HepG2 (cell line): ENCODE measurements around the gene CENPM. TPM values are rescaled to one million over a fixed set of nuclear protein-coding genes. Genes with fewer than 3 reads are reported as not detected.

ENCODE experiments used
- ATAC-seq: fragments of 200-7000 bp; cut with Tn5 transposase; 3 replicates; pipeline ENCODE4 v1.9.1; 2020; ENCODE audit warnings: mild to moderate bottlenecking, moderate library complexity
- BruUV-seq: library from RNA; stranded (reverse); fragments of 400-500 nt; replicated peaks from 2 replicates; lab custom pipeline; 2021; lab: Mats Ljungman, UMichigan
- CTCF ChIA-PET: fragments of 300-600 bp; formaldehyde crosslinking; extraction: SDS; loops from one replicate; lab custom pipeline; 2021; ENCODE audit warnings: low total read pairs, inconsistent platforms, low intra/inter-chr PET ratio; lab: Yijun Ruan, JAX
- POLR2A ChIA-PET: fragments of 350-600 bp; sonication (Branson Sonifier 250); formaldehyde crosslinking; loops from one replicate; lab custom pipeline; 2020; ENCODE audit warnings: antibody characterized with exemption, inconsistent platforms; lab: Yijun Ruan, JAX
- DNase-seq: peaks from one replicate; pipeline ENCODE4 v3.0.0-alpha.2; 2015; ENCODE audit warnings: low spot score
- FAIRE-seq: peaks from 3 replicates; lab custom pipeline; 2011; peaks lifted over from hg19 to GRCh38; lab: Jason Lieb, UNC
- H2AFZ ChIP-seq: one replicate; pipeline ENCODE4 v1.6.1; 2011; ENCODE audit warnings: low read length, inconsistent platforms
- H3K27ac ChIP-seq: fragments of 300-600 bp; 3 replicates; pipeline ENCODE4 v1.8.0; 2011; ENCODE audit warnings: mixed run types, mild to moderate bottlenecking, mixed read lengths, low read length, inconsistent platforms; ENCODE audit not compliant: insufficient read depth; ENCODE audit errors: extremely low read length
- H3K27me3 ChIP-seq, 2 experiments: fragments of 200-600 bp in 1 of 2; 2 replicates in 1 of 2; 3 replicates in 1 of 2; pipeline versions ENCODE4 v1.6.0 to v1.8.0; 2011; ENCODE audit warnings: low read length in 2 of 2, mild to moderate bottlenecking in 2 of 2, moderate library complexity in 2 of 2, inconsistent platforms in 1 of 2; ENCODE audit not compliant: insufficient read depth in 2 of 2, control insufficient read depth in 1 of 2
- H3K36me3 ChIP-seq, 2 experiments: fragments of 200-600 bp in 1 of 2; replicated peaks in 1 of 2; 2 replicates in 1 of 2; 3 replicates in 1 of 2; pipeline versions ENCODE4 v1.5.1 to v1.8.0; 2011; ENCODE audit warnings: low read length in 2 of 2, inconsistent platforms in 1 of 2; ENCODE audit not compliant: insufficient read depth in 2 of 2, control insufficient read depth in 1 of 2
- H3K4me1 ChIP-seq: 2 replicates; pipeline ENCODE4 v1.5.1; 2012; ENCODE audit warnings: low read length, inconsistent platforms; ENCODE audit not compliant: insufficient read depth
- H3K4me2 ChIP-seq: 2 replicates; pipeline ENCODE4 v1.6.0; 2011; ENCODE audit warnings: low read depth, low read length, inconsistent platforms
- H3K4me3 ChIP-seq, 3 experiments: fragments of 200-600 bp in 1 of 3; sonication (generic), shearing (Covaris generic) in 1 of 3; replicated peaks in 1 of 3; 2 replicates each; pipeline ENCODE4 v1.5.1; 2011 to 2016; ENCODE audit warnings: low read length in 3 of 3, inconsistent platforms in 2 of 3, low read depth in 2 of 3, mild to moderate bottlenecking in 2 of 3, control low read depth in 1 of 3, mixed read lengths in 1 of 3; ENCODE audit not compliant: insufficient read depth in 1 of 3
- H3K79me2 ChIP-seq: one replicate; pipeline ENCODE4 v1.6.1; 2011; ENCODE audit warnings: low read length, inconsistent platforms; ENCODE audit not compliant: insufficient read depth
- H3K9ac ChIP-seq: 2 replicates; pipeline ENCODE4 v1.6.0; 2011; ENCODE audit warnings: mild to moderate bottlenecking, low read depth, low read length, inconsistent platforms; ENCODE audit not compliant: insufficient read depth
- H3K9me3 ChIP-seq: 2 replicates; pipeline ENCODE4 v1.5.1; 2012; ENCODE audit warnings: mild to moderate bottlenecking, low read length
- H4K20me1 ChIP-seq: 2 replicates; pipeline ENCODE4 v1.6.0; 2011; ENCODE audit warnings: inconsistent platforms, mild to moderate bottlenecking, low read length, moderate library complexity; ENCODE audit not compliant: insufficient read depth
- CSRNP2 ChIP-seq: sonication (generic); formaldehyde crosslinking; conservative IDR thresholded peaks from 2 replicates; pipeline ENCODE4 v1.8.0; 2022; ENCODE audit warnings: low read depth, missing genetic modification reagents
- EZH2 ChIP-seq: conservative IDR thresholded peaks from 2 replicates; pipeline ENCODE4 v1.6.1; 2012; ENCODE audit warnings: mild to moderate bottlenecking, low read depth, low read length, moderate library complexity
- RBM39 ChIP-seq: fragments of 200-400 bp; formaldehyde crosslinking; IDR thresholded peaks from one replicate; pipeline ENCODE4 v1.6.1; 2018; ENCODE audit warnings: antibody characterized with exemption, mild to moderate bottlenecking, low read depth, low read length; ENCODE audit not compliant: poor library complexity, severe bottlenecking
- SOX13 ChIP-seq, 3 experiments: fragments of 450-650 bp in 1 of 3; sonication (generic) in 1 of 3; formaldehyde crosslinking in 1 of 3; IDR thresholded peaks in 2 of 3; conservative IDR thresholded peaks in 1 of 3; 2 replicates each; pipeline versions ENCODE4 v1.5.0 to v1.6.1; 2016 to 2020; ENCODE audit warnings: antibody characterized with exemption in 1 of 3, mild to moderate bottlenecking in 1 of 3, missing compliant biosample characterization in 1 of 3, missing genetic modification reagents in 1 of 3, moderate library complexity in 1 of 3
- TCF7L2 ChIP-seq: IDR thresholded peaks from 2 replicates; pipeline ENCODE4 v1.6.1; 2011; ENCODE audit warnings: mild to moderate bottlenecking, low read depth, low read length, moderate library complexity
- TP53 ChIP-seq: sonication (generic); formaldehyde crosslinking; conservative IDR thresholded peaks from 2 replicates; pipeline ENCODE4 v1.4.0; 2020; ENCODE audit warnings: missing genetic modification reagents
- ZNF124 ChIP-seq: sonication (generic); formaldehyde crosslinking; IDR thresholded peaks from 2 replicates; pipeline ENCODE4 v1.4.0; 2020; ENCODE audit warnings: missing genetic modification reagents
- ZNF629 ChIP-seq: sonication (generic); formaldehyde crosslinking; conservative IDR thresholded peaks from 2 replicates; pipeline ENCODE4 v1.5.0; 2020; ENCODE audit warnings: missing genetic modification reagents
- WGBS: methylation state at CpG from one replicate; pipeline ENCODE4 v1.1.6; 2017; ENCODE audit warnings: low lambda C conversion rate; 5-methylcytosine and 5-hydroxymethylcytosine counted together
- in situ Hi-C: cut with HindIII; loops from 2 replicates; pipeline ENCODE4 v1.10.0; 2017; ENCODE audit warnings: low pct_unique_long_range_greater_than_20kb; ENCODE audit not compliant: extremely low pct_ligation_motif_present
- intact Hi-C: fragments of 100-400 bp; cut with micrococcal nuclease; formaldehyde crosslinking; loops from one replicate; pipeline ENCODE4 v1.10.0; 2022; ENCODE audit not compliant: unreplicated experiment
- polyA plus RNA-seq, 8 experiments: library from polyadenylated mRNA; depleted of rRNA in 3 of 8; stranded (reverse) in 7 of 8; unstranded in 1 of 8; fragments of >200 nt; fragmentation: Illumina TruSeq in 4 of 8; extraction: Trizol in 4 of 8; gene quantifications; 2 replicates each; pipeline versions ENCODE4 v1.2.1 to v1.2.3, GENCODE V29; 2011 to 2016; ENCODE audit warnings: low read depth in 4 of 8, missing spikeins in 1 of 8, mixed read lengths in 1 of 8; ENCODE audit not compliant: insufficient read depth in 1 of 8
- total RNA-seq, 5 experiments: library from RNA; depleted of rRNA; stranded (reverse); fragments of >200 nt; fragmentation: Illumina TruSeq; extraction: Trizol; gene quantifications; 2 replicates each; pipeline ENCODE4 v1.2.3, GENCODE V29; 2016; ENCODE audit warnings: low read depth in 1 of 5

CENPM gene
- total and polyA plus RNA-seq, 2 of the 13 experiments (the other 11 are each of a cell fraction or from before 2014, with no cell fraction given), result 11.2 to 37.3 TPM

GRCh38 chr22:41915035-41915785, 31.7 kb downstream of the CENPM start, which contains the start of gene SHISA8 (continued):
- TF ChIP-seq RBM39, result no peak
- TF ChIP-seq ZNF629 (CRISPR knock-in tag), result peak; percentile 89
- no peak for TF ChIP-seq SOX13 (IDR thresholded peaks at IDR 0.05)
- 0 out of 4 replicates have a peak, but pooled peaks of 1 of the 2 experiments have one; percentile 7 for TF ChIP-seq SOX13 (CRISPR knock-in tag; conservative IDR thresholded peaks at IDR 0.05 in 1 of 2, IDR thresholded peaks at IDR 0.05 in 1 of 2)
- TF ChIP-seq TCF7L2, result no peak
- TF ChIP-seq TP53 (CRISPR knock-in tag), result no peak

GRCh38 chr22:41914611-41915034, 32.3 kb downstream of the CENPM start:
- no peaks in the 10 kb centered on the region for H3K36me3 ChIP-seq
- H3K9me3 ChIP-seq, result no peaks in the 10 kb centered on the region
- intact Hi-C loops (no loop called here), in situ Hi-C loops (no loop called here)
- H3K4me2 ChIP-seq, result peak overlapping the region; percentile 42; the same call in 1 of the 2 replicates
- TF ChIP-seq CSRNP2 (CRISPR knock-in tag) (no peak), EZH2 (0 out of 2 replicates have a peak, but pooled peaks have one; percentile 16), ZNF124 (CRISPR knock-in tag) (no peak)
- 34% methylated on average over 11 of the region's 67 CpGs for WGBS
- no peak overlapping the region for H3K27ac ChIP-seq
- ChIA-PET POLR2A (no interaction called here), CTCF (no interaction called here)
- H3K9ac ChIP-seq, result no peak overlapping the region
- peaks cover 29 to 79% of the 10 kb centered on the region in 2 experiments for H3K27me3 ChIP-seq
- H3K79me2 ChIP-seq, result no peaks in the 10 kb centered on the region
- no peak for DNase-seq
- H2AFZ ChIP-seq, result no peak overlapping the region
- no peak for ATAC-seq
- peaks cover 27% of the 10 kb centered on the region for H3K4me1 ChIP-seq
- H3K4me3 ChIP-seq, result peak overlapping the region in 1 of 3 experiments; percentile 48; a peak in 1 of 6 replicates
- BruUV-seq, result no TSS peak
- no peak for FAIRE-seq
- peaks cover 16% of the 10 kb centered on the region; the same call in 1 of the 2 replicates for H4K20me1 ChIP-seq
